NK-92 (cell line): ENCODE results near the gene MBNL2.

Source experiments
- DNase-seq: peaks from one replicate; lab custom pipeline; 2025; ENCODE audit not compliant: unreplicated experiment; lab: John Stamatoyannopoulos, UW

Gene MBNL2

DNA sequence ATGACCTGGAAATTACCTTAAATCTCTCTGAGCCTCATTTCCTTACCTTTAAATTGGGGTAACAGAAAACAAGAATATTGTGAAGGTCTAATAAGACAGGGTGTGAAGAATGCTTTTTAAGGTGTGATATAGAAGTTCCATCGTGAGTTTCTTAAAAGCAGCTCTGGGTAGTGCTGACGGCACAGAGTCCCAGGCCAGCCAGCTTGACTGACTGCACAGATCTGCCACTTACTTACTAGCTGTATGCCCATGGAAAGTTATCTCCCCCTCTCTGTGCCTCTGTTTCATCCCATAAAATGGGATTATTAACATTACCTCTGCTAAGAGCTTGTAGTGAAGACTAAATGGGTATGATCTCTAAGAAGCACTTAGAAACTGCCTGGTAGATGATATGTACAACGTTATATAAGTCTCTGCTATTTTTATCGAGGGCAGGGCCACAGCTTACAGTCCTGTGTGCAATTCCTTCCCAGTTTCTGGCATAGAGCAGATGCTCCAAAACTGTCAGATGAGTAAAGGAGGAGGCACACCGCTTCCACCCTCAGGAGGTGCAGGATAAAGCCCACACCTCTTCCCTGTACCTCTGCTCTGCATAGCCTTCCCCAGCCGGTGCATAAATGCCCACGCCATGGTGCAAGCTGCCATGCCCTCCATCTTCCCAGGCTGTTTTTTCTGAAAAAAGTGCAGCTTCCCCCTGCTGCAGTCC lies 99.6 kb downstream of the MBNL2 start:
- DNase-seq = no peak

DNA sequence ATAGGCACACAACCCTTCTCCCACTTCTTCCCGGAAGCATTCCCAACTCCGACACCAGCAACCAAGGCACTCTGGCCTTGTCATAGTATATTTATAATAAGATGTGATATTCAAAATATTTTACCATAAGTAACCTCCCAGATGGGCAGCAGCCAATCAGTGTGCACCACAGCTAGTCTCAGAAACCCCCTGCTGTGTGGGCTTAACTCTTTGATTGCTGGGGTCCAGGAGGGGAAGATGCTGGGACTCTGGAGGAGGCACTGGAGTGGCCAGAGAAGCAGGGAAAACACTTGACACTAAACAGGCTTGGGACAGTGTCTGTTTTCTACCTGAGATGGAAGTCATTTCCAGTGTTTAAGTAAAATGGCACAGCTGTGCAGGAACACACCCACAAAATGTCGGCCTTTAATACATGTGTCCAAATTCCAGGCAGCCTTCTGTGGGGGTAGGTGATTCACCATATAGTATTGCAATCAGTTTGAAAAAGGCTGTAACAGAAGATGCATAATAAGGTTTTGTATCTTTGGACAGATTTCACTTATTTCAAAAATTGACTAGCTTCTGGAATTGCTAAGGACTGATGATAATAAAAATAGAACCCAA lies 100.7 kb downstream of the MBNL2 start:
- DNase-seq = no peak

DNA sequence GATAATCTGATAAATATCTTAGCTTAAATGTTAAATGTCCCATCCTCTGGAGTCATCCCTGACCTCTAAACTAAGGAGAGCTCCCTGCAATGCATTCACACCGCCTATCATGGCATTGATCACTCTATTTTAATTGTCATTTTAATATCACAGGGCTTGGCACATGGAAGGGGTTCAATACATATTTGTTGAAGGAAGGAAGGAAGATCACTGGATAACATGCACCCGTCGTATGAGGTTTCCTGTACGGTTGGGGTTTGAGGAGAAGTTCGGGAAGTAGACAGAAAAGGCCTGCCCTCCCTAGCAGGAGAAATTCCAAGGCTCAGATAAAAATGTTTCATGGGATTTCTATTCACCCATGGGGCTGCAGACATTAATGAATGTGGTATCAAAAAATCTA lies 102.0 kb downstream of the MBNL2 start:
- DNase-seq = no peak

DNA sequence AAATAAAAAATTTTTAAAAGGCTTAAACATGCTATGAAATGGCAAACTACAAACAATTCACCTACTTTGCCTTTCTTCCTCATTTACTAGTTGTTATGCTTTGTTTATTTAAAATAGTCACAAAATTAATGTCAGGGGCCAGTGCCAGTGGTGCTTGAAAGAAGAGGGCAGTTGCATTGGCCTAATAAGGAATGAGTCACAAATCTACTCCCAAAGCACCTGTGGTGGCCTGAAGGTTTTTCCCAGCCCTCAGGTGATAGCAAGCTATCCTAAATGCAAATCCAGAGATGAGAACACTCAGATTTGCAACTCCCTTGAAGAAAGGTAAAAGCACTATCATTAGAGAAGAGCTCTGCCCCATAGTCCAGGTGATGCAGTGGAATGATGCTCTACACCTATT lies 103.6 kb downstream of the MBNL2 start:
- no peak for DNase-seq

DNA sequence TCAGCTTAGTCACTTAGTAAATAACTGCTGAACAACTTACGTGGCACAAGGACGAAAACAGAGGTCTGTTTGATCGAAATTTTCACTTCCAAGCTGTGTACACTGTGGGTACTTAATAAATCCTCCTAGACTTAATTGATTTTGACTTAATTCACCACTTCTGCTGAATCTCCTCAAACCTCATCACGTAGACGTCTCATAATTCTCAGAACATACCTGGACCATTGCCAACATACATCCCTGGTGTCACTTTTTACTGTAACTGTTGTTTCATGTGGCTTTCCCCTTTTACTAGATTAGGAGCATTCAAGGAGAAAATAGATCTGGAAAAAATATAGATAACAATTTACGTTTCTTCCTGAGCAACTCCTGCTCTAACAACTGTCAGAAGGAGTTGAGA lies 105.0 kb downstream of the MBNL2 start:
- DNase-seq = no peak

DNA sequence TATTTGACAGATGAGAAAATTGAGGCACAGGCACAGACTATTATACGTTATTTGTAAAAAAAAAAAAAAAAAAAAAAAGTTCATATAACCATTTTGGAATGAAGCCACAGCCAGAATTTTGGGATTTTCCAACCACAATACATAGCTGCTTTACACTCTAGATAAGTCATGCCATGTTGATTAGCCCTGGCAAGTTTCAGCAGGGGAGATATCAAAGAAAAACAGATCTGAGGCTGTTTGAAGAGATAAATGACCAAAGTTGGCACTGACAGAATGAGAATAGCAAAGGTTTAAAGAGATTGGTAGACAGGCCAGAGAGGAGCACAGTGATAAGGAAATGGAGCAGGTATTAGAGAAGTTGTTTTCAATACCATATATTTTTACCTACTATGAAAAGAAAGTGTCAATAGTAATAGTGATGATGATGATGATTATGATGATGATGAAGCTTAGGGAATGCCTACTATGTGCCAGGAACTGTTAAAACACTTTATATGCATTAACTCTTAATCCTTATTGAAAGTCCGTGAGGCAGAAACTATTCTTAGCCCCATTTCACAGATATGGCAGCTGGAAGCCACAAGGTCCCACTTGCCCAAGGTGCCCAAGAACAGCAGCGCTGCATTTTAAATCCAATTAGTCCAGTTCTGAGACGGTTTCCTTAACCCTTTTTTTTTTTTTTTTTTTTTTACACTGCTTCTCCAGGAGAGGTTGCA lies 105.5 kb downstream of the MBNL2 start:
- no peak for DNase-seq

DNA sequence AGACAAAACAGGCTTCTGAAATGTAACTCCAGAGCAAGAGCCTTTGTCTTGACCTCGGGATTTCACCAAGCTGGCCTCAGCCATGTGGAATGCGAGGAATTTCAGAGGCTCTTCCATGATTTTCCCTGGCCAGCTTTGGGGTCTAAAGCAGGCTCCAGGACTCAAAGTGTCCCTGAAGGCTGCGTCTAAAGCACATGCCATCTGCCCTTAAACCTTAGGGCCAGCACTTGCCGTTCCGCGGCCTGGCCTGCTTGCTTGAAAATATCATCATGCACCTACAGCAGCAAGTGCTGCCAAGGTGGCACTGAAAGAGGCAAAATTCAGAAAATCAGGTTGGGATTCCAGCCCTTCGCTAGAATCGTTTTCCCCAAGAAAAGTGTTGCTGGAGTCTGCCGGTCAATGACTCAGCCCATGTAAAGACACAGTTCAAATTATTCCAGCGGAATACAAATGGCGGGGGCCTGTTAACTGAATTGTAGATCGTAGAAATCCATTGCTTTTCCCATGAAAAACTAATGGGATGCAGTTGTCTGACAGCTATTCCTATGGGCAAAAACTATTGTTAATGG lies 106.2 kb downstream of the MBNL2 start:
- DNase-seq = no peak

DNA sequence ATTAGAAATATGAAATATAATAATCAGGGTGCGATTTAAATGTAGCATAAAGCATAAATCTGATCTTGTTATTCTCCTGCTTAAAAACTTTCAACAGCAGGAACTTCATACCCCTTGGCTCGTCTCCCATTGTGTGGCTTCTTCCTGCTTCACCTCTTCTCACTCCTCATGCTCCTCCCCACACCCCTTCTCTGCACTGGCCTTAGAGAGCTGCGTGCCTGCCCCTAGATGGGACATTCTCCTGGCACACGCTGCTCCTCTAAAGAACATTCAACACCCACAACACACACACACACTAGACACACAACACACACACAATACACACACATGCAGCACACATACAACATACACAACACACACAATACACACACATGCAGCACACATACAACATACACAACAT lies 107.2 kb downstream of the MBNL2 start:
- no peak for DNase-seq

DNA sequence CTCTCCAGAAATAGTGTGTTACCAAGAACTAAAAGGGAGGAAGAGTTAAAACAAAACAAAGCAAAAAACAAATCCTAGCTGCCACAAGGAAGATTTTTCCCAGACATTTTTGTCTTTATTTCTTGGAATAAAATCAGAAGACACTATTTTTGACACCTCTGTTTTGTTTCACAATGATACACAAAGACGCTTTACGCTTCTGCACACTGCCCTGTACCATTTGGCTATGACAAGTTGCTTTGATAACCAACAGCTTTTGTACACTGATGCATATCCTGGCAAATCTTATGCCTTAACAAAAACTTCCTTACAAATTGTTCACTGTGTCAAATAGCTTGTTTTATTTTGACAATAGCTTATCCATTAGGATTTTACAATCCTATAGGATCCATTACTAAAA lies 108.3 kb downstream of the MBNL2 start:
- no peak for DNase-seq

DNA sequence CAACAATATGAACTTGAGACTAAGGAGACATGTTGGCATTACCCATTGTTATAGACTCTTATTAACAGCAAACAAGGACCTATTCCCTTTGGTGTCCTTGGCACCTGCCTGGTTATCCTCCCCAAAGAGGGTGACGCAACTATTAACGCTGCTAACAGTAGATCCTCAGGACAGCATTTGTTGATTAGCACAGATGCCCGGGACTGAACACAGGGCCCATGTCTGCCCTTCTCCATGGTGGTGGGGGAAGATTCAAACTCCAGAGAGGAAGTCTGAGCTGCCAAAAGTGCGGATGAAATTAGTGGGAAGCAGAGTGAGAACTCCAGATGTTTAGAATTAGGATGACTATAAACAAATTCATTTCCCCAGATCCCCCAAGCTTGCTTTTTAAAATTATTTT lies 110.6 kb downstream of the MBNL2 start:
- no peak for DNase-seq

DNA sequence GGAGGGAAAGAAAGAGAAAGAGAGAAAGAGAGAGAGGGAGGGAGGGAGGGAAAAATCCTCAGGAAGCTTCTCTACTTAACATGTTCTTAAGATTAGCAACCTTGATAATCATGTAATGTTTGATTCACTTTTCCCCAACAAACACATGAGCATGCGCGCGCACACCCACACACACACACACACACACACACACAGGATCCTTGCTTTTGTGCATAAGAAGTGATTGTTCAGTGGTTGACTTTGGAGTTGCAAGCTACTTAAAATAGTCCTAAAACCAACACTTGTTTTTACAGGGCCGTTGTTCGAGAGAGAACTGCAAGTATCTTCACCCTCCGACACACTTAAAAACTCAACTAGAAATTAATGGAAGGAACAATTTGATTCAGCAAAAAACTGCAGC lies 111.8 kb downstream of the MBNL2 start:
- no peak for DNase-seq

DNA sequence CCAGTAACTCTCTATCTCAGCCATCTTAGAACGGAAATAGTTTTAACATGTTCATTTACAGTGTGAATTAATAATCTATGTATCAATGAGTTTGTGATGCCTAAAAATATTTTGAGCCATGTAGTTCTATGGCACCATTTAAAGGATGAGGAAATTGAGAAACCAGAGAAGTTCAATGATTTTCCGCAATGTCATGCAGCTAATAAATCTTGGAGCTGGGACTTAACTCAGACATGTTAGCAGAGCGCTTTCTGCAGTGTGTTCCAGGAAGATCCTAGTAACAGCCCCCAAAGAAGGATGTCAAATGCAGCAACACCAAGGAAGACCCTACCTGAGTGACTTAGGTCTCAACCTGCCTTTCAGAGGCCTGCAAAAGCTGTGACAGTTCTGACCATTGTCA lies 112.6 kb downstream of the MBNL2 start:
- DNase-seq = no peak

DNA sequence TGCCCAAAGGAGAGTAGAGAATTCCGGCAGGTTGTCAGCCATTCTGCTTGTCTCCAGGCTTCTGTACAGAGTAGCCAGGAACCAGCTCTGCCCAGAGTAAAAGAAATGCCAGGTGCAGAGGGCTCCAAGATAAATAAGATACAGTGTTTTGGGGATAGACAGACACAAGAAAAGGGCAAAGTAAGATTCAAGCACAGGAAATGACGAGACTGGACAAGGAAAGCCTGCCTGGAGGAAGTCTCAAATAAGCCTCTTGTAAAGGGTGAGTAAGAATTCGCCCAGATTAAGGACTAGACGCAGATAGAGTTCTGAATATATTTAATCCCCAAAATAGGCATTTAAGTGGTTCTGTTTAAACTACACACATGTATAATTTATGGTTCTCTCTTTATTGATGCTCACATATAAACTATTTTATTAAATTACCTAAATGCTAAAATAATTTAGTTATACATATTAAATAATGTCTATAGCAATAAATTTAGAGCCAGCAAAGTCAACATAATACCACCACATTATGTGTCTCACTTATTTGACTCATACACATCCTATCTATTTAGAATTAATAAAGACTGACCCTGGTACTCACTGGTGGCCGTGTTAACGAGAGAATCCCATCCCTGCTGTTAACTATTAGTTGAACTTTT lies 113.5 kb downstream of the MBNL2 start:
- no peak for DNase-seq

DNA sequence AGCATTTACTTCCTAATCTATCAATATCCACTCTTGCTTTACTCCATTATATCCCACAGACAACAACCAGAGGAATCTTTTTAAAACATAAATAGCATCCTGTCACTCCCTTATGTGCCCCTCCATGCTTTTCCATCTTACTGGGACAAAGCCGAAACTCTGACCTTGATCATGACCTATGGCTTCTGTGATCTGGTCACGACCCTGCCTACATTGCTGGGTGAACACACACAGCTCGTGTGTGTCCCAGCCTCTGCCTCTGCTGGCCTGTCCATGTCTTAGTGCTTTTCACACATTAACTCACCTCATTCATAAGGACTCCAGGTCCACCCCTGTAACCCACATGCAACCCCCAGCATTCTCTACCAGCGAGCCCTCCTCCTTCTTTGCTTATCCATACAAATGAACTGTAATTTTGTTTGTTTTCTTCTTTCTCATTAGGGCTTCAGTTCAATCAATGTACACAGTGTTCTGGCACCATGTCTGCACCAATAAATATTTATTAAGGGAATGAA lies 115.9 kb downstream of the MBNL2 start:
- no peak for DNase-seq

DNA sequence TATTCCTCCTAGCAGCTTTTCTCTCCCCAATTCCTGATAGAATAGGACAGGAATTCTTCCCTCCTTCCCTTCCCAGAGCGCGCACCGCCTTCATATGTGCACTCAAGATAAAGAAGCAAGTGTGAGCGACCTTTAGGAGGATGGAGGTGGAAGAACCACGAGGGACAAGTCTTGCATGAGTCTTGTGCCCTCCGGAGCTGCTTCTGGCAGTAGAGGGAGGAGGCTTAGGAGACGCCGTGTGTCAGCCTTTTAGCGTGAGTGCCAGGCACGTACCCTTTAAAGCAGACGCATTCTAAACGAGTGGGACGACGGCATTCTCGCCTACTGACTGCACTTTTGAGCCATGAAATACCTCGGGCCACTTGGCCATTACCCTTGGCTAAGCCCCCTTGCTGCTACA lies 116.4 kb downstream of the MBNL2 start:
- no peak for DNase-seq

DNA sequence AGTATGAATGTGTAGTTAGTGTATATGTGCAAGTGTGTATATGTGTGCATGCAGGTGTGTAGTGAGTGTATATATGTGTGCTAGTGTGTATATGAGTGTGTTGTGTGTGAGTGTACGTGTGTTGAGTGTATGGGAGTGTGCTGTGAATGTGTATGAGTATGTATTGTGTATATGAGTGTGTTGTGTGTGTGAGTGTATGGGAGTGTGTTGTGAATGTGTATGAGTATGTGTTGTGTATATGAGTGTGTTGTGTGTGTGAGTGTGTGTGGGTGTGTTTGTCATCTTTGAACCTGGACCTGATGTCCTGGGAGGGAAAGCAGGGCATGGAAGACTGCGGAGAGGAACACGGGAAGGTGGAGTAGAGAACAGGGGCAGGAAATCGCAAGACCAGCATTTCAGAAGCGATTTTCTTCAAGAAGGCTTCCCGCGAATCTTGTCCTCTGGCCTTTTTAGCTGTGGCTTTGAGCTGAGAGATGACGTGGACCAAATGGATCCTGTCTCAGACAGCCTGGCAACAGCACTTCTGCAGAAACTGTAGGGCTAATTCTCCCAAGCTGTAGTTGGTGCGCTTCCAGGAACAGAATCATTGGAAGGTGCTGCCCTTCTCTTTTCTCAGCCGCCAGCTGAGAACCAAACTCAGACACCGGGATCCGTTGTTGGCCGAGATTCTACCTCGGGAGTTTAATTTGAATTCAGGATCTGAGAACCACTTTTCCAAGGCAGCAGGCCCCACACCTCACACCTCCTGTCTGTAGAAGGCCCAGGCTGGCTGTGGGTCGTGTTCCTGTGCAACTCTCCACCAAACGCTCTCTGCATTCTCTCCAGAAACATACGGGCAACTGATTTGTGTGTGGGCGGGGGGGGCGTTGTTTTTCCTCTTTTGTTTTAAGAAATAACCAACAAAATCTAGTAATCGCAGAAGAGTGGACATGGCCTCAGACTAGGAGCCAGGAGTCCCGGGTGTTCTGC lies 117.2 kb downstream of the MBNL2 start:
- no peak for DNase-seq

DNA sequence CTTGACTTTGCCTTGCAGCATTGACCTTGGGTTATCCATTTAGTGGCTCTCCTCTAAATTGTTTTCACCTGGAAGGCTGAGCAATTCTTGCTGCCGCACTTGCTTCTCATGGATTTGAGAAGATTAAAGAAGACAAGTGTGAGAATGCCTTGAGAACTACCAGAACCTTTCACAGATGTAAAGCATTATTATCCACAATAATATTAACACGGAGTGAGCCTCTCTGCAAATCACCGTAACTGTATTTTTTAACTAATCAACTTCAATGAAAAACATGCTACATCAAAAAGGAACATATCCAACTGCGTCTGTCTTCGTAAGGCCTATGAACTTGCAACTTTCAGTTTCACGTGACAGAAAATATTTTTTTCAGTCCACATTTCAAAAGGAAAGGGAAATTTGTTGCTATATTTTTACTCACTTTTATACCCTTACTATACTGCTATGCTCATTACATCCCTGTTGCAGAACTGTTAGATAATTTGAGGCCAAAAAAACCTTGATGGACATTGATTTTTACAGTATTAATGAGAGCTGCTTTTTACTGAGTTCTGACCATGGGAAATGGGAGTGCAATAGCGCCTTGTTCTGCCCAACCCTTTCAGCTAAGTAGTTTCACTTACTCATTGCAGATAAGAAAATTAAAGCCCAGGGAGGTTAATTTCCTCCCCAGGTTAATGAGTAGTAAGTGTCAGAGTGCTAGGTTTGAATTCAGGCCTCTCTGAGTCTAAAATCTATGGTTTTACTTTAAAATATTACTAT lies 118.0 kb downstream of the MBNL2 start:
- no peak for DNase-seq

DNA sequence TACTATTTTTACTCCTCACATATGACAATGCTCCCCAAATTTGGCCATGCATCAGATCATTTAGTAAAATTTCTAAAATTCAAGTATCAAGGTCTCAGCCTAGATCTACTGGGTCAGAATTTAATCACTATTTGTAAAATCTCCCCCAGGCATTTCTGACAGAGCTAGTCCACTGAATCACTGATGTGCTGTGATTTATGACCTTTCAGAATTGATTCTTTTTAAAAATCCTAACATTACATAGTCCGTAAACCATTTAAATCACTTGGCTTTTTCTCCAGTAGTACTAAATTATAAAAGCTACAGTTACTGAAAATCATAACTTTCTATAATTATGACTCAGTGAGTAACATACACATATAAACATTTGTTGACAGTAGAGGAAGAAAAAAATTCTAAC lies 119.0 kb downstream of the MBNL2 start:
- no peak for DNase-seq

DNA sequence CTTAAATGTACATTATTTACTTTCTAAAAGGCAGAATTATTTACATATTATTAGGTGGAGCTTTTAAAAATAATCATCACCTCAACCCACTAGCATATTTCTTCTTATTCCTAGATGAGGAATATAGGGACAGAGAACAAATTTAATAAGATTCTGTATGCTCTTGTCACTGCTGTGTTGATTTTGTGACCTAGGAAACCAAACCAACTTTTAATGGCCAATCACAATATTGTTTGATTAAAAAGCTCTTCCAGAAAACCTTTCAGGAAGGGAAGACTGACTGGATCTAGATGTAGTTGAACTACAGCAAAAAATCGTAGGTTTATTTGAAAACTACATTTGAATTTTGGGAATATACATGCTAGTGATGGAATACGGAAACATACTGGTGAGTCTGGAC lies 120.0 kb downstream of the MBNL2 start:
- no peak for DNase-seq

DNA sequence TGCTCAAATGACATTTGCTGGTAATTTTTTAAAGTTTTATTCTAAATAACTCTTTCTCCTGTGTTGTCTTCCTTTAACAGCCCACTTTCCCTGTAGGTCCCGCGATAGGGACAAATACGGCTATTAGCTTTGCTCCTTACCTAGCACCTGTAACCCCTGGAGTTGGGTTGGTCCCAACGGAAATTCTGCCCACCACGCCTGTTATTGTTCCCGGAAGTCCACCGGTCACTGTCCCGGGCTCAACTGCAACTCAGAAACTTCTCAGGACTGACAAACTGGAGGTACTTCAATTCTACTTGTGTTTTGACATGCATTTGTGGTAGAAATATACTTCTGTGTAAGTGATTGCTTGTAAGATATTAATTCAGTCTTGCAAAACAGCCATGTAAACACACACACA lies 120.8 kb downstream of the MBNL2 start:
- no peak for DNase-seq
